ENCODE results near the gene CACNA1C.

- TF ChIP-seq POLR2AphosphoS5 (IDR thresholded peaks at IDR 0.05) (no peak), CTCF (IDR thresholded peaks at IDR 0.05) (no peak), POLR2A (IDR thresholded peaks at IDR 0.05) (no peak)
Observed at GRCh38 chr12:2297658-2298057, 244.9 kb downstream of the CACNA1C start.
